GM19328 (cell line): ENCODE data around the gene TNNT2.

ENCODE experiments used
- ATAC-seq: cut with Tn5 transposase; IDR thresholded peaks from one replicate; pipeline ENCODE4 v1.9.1; 2021; ENCODE audit warnings: mild to moderate bottlenecking, moderate library complexity; ENCODE audit not compliant: unreplicated experiment

Gene TNNT2

GRCh38 chr1:201335901-201336300 is 41.6 kb downstream of the TNNT2 start:
- ATAC-seq, result no peak

GRCh38 chr1:201335174-201335870 is 42.2 kb downstream of the TNNT2 start:
- ATAC-seq, result no peak

- no peak for ATAC-seq
These were observed 42.9 kb downstream of the TNNT2 start for GRCh38 chr1:201334325-201335173.

GRCh38 chr1:201332616-201333335 is 44.7 kb downstream of the TNNT2 start:
- ATAC-seq, result no peak

- no peak for ATAC-seq
These were observed 45.5 kb downstream of the TNNT2 start for GRCh38 chr1:201332021-201332420.

GRCh38 chr1:201331166-201331565 is 46.3 kb downstream of the TNNT2 start:
- no peak for ATAC-seq

GRCh38 chr1:201330541-201330940 is 46.9 kb downstream of the TNNT2 start:
- ATAC-seq, result no peak

- ATAC-seq, result no peak
These were observed 47.7 kb downstream of the TNNT2 start for GRCh38 chr1:201329801-201330200.

GRCh38 chr1:201329286-201329685 is 48.2 kb downstream of the TNNT2 start:
- ATAC-seq, result no peak

GRCh38 chr1:201328576-201328975 is 48.9 kb downstream of the TNNT2 start:
- ATAC-seq, result no peak

- ATAC-seq, result no peak
These were observed 49.7 kb downstream of the TNNT2 start for GRCh38 chr1:201327687-201328240.

GRCh38 chr1:201326710-201327109 is 50.8 kb downstream of the TNNT2 start:
- ATAC-seq, result no peak

GRCh38 chr1:201325678-201326060 is 51.8 kb downstream of the TNNT2 start:
- no peak for ATAC-seq

GRCh38 chr1:201324821-201325677 is 52.4 kb downstream of the TNNT2 start:
- no peak for ATAC-seq

- ATAC-seq, result no peak
These were observed 53.2 kb downstream of the TNNT2 start for GRCh38 chr1:201324306-201324705.

- ATAC-seq, result no peak
These were observed 54.6 kb downstream of the TNNT2 start for GRCh38 chr1:201322653-201323510.

- no peak for ATAC-seq
These were observed 55.6 kb downstream of the TNNT2 start for GRCh38 chr1:201321826-201322390.

- no peak for ATAC-seq
These were observed 57.2 kb downstream of the TNNT2 start for GRCh38 chr1:201320168-201320788.

GRCh38 chr1:201319631-201320030 is 57.8 kb downstream of the TNNT2 start:
- ATAC-seq, result no peak
